Hematopoietic multipotent progenitor cell treated with erythropoietin and hydrocortisone succinate and interleukin-3 and kit ligand, for 17 days (in vitro differentiated cells): Measurements from ENCODE around the gene CPB1.

ENCODE experiments used
- DNase-seq: peaks from one replicate; pipeline ENCODE4 v3.0.0-alpha.2; 2015; ENCODE audit warnings: low spot score

Gene CPB1

DNA sequence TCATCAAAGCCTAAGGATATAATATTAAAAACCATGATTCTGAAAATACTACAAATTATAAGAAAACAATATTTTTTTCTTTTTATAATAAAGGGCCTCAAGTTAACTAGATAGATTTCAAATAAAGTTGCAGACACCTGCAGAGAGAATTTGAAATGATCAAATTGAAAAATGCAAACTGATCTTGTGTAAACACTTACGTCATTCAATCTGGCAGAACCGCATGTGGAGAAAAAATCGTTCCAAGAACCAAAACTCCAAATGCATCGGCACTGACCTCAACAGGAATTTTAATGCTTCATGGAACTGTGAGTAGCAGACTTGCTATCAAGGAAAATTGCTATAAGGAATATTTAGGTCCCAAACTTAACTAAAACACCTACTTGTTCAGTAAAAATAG is 54.7 kb downstream of the CPB1 start:
- DNase-seq, result no peak

DNA sequence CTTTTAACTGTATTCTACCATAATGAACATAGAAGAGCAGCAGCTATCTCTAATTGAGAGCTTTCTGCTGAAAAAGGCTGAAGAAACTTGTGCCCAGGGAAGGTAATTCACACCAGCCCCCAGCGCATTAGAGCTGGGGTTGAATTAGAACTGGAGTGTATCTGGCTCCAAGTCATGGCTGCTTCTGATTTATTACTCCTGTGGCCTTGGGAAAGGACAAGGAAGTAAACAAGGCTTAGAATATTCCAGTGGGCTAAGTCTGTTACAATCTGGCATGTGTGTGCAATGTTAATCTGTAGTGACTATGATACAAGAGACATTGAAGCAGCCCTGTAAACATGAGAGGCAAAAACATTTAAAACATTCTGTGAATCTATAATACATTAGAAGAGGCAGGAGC is 55.6 kb downstream of the CPB1 start:
- DNase-seq, result no peak

DNA sequence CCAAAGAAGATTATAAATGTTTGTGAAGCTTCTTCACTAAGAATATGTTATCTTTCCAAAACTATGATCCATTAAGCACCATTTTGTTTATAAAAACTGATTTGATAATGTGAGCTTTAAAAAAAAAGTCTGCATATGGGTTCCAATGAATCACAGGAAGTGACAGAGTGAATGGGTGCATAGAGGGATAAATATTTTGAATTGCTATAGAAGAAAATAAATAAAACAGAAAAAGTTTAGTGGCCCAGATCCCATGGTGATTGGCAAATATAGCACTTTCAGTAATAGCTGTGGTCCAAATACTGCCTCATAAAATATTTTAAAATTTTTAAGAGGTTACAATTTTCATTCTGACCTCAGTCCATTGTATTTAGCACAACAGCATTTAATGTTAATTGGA is 56.6 kb downstream of the CPB1 start:
- DNase-seq, result no peak

DNA sequence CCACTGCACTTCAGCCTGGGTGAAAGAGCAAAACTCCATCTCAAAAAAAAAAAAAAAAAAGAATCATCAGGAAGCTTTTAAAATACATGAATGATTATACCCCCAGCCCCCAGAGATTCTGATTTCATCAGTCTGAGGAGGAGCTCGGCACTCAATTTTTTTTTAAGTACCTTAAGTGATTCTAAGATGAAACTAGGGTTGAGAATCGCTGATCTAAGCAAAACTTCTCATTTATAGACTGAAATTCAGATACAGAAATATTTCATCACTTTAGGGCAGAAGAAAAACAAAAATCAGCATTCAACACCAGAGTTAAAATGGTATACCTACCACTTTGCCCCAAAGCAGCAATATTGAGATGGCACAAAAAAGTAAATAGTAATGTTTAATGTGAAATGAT is 62.2 kb downstream of the CPB1 start:
- DNase-seq, result no peak

DNA sequence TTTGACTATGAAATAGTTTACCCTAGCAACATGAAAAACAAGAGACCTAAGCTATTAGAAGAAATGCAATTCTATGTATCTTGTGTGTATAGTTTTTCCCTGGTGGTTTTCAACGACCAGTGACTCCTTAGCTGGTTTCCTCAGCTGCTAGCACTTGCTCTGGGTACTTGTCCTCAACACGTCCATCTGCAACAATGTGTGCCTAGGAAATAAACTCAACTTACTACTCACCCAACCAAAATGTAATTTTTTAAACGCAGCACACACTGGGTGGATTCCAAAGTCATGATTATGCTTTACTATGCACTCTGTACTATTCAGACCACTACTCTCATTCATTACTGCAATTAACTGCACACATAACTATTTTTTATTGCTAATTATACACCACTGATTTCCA is 68.5 kb downstream of the CPB1 start:
- DNase-seq, result no peak

DNA sequence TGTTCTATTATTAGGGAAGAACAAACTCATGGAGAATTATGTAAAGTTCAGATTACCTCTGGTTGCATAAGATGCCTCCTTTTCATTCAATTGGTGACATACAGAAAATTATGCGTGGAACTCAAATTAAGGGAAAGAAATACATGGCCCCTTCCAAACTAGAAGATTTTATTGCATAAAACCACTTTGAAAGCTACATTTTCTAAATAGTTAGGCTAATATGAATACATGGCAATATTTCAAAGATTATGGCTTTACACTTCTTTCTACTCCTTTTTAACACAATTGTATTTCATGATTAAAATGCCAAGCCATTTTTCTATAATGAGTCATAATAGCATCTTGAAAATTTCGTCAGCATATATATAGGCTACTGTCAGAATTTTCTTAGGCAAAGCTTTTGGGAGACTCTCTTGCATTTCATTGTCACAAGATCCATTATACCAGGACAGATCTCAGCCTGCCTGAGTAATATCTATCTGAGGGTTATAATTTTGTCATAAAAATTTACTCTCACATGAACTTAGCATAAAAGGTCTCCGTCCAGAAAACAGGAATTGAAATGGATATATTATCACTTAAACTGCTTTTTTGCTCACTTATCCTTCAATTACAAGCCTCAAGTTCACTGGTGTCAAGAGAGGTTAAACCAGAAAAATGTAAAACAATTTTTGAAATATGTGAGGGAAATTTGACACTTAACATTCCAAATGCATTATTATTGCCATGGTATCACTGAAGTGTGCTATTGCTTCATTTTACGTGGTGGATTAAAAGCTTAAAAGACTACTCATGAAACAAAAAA is 74.6 kb downstream of the CPB1 start:
- DNase-seq, result no peak

DNA sequence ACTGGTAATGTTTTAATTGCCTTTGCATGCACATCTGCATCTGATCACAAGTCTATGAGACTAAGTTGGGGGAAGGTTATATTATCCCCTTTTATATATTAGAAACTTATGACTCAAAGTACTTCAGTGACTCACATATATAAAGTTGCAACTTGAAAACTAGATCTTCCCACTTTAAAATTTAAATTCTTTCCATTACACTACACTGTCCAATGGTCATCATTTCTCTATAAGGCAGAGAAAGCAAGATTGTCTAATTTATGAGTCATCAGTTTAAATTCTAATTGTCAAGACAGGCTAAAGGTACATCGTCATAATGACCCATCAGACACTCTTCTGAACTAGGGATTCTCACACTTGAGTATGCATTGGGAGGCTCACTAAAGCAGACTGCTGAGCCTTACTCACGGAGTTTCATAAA is 75.4 kb downstream of the CPB1 start:
- no peak for DNase-seq

DNA sequence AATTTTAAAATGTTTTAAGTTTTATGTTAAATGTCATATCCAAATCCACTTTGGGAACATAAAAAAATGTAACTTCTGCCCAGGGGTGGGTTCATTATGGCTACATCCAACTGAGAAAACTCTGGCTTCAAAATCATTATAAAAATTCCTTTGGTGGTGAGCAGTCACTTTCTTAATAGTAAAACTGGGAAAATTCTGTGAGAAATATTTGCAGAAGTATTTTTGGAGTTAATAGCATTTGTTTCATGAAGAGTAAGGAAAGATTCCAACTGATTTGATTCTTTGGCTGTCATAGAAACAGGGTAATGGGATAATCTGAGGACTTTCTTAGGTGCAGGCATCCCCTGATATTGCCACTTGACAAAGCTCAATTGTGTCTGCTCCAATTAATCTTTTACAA is 76.3 kb downstream of the CPB1 start:
- no peak for DNase-seq

DNA sequence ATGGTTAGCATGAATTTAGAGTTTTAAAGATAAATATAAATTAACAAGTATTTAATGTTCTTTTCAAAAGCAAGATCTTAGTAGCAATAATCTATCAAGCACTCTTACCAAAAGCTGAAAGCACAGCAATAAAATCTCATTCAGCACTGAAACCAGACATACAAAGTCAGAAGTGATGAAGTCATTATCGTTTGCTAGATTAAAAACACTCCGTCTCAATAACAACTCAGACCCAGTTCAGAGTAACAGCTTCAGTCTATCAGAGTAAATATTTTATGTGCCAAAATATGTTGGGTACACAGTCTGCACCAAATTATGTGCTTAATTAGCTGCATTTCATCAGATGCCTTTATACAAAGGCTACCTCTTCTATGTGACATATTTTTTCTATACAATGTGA is 79.1 kb downstream of the CPB1 start:
- no peak for DNase-seq
